Trophoblast cell (in vitro differentiated cells and primary cell): ENCODE data around the gene RAP2A.

Experiments used
- DNase-seq, 2 donors: peaks; one replicate each; pipeline ENCODE4 v3.0.0-alpha.2; 2016
- H2AFZ ChIP-seq: 2 replicates; pipeline ENCODE4 v1.6.1; 2013; ENCODE audit warnings: low read length, moderate library complexity, mild to moderate bottlenecking; ENCODE audit not compliant: insufficient read depth, poor library complexity
- H2AK5ac ChIP-seq: 2 replicates; pipeline ENCODE4 v1.6.1; 2013; ENCODE audit warnings: mild to moderate bottlenecking, low read length
- H2BK120ac ChIP-seq: 2 replicates; pipeline ENCODE4 v1.6.1; 2013; ENCODE audit warnings: low read length, mild to moderate bottlenecking, moderate library complexity; ENCODE audit not compliant: insufficient read depth, poor library complexity
- H2BK12ac ChIP-seq: 2 replicates; pipeline ENCODE4 v1.6.1; 2013; ENCODE audit warnings: mild to moderate bottlenecking, low read length, moderate library complexity
- H2BK5ac ChIP-seq: 2 replicates; pipeline ENCODE4 v1.6.1; 2013; ENCODE audit warnings: low read length, low read depth, moderate library complexity, mild to moderate bottlenecking; ENCODE audit not compliant: poor library complexity
- H3K14ac ChIP-seq: 2 replicates; pipeline ENCODE4 v1.6.1; 2013; ENCODE audit warnings: mild to moderate bottlenecking, low read length
- H3K18ac ChIP-seq: 2 replicates; pipeline ENCODE4 v1.6.1; 2013; ENCODE audit warnings: mild to moderate bottlenecking, low read length
- H3K23ac ChIP-seq: 2 replicates; pipeline ENCODE4 v1.6.1; 2013; ENCODE audit warnings: low read length
- H3K27ac ChIP-seq: 2 replicates; pipeline ENCODE4 v1.5.1; 2013; ENCODE audit warnings: low read depth, mild to moderate bottlenecking, inconsistent platforms, low read length, moderate library complexity
- H3K27me3 ChIP-seq: 2 replicates; pipeline ENCODE4 v1.6.1; 2013; ENCODE audit warnings: inconsistent platforms, mild to moderate bottlenecking, low read length, moderate library complexity; ENCODE audit not compliant: insufficient read depth
- H3K36me3 ChIP-seq, 2 experiments: 1 replicate in 1 of 2; 2 replicates in 1 of 2; pipeline ENCODE4 v1.6.1; 2013; ENCODE audit warnings: low read length in 2 of 2, mild to moderate bottlenecking in 2 of 2, moderate library complexity in 1 of 2; ENCODE audit not compliant: insufficient read depth in 2 of 2, control insufficient read depth in 1 of 2
- H3K4ac ChIP-seq: 2 replicates; pipeline ENCODE4 v1.6.1; 2013; ENCODE audit warnings: low read depth, mild to moderate bottlenecking, low read length, moderate library complexity
- H3K4me1 ChIP-seq, 2 experiments: 1 replicate in 1 of 2; 2 replicates in 1 of 2; pipeline ENCODE4 v1.6.1; 2013; ENCODE audit warnings: low read length in 2 of 2, mild to moderate bottlenecking in 2 of 2, moderate library complexity in 1 of 2; ENCODE audit not compliant: insufficient read depth in 2 of 2, control insufficient read depth in 1 of 2
- H3K4me2 ChIP-seq: 2 replicates; pipeline ENCODE4 v1.6.1; 2013; ENCODE audit warnings: inconsistent platforms, mild to moderate bottlenecking, low read length, moderate library complexity
- H3K4me3 ChIP-seq: 2 replicates; pipeline ENCODE4 v1.5.1; 2013; ENCODE audit warnings: mild to moderate bottlenecking, low read depth, low read length, inconsistent platforms
- H3K79me1 ChIP-seq: one replicate; pipeline ENCODE4 v1.6.1; 2013; ENCODE audit warnings: low read length
- H3K79me2 ChIP-seq: 2 replicates; pipeline ENCODE4 v1.6.1; 2013; ENCODE audit warnings: low read length, mild to moderate bottlenecking; ENCODE audit not compliant: control insufficient read depth, insufficient read depth, poor library complexity
- H3K9ac ChIP-seq: 2 replicates; pipeline ENCODE4 v1.6.1; 2013; ENCODE audit warnings: mild to moderate bottlenecking, low read length
- H3K9me3 ChIP-seq: 2 replicates; pipeline ENCODE4 v1.6.1; 2013; ENCODE audit warnings: low read depth, mild to moderate bottlenecking, control low read depth, inconsistent platforms, low read length; ENCODE audit not compliant: insufficient read depth
- H4K12ac ChIP-seq: 2 replicates; pipeline ENCODE4 v1.6.1; 2013; ENCODE audit warnings: low read depth, mild to moderate bottlenecking, low read length, moderate library complexity
- H4K8ac ChIP-seq: 2 replicates; pipeline ENCODE4 v1.6.1; 2013; ENCODE audit warnings: low read depth, mild to moderate bottlenecking, low read length, moderate library complexity
- H4K91ac ChIP-seq: one replicate; pipeline ENCODE4 v1.6.1; 2013; ENCODE audit warnings: low read depth, mild to moderate bottlenecking, low read length, moderate library complexity
- WGBS: extraction: QIAGEN DNeasy Blood & Tissue Kit; methylation state at CpG from one replicate; pipeline ENCODE4 v1.1.7; 2013; ENCODE audit warnings: missing lambda C conversion rate; ENCODE audit not compliant: insufficient read length, insufficient coverage; ENCODE audit errors: extremely low coverage; 5-methylcytosine and 5-hydroxymethylcytosine counted together

Gene RAP2A

GRCh38 chr13:97408938-97409337 is 25.0 kb upstream of the RAP2A start:
- Histone ChIP-seq H2BK5ac (no peak overlapping the region), H2BK12ac (no peak overlapping the region), H4K12ac (no peak overlapping the region), H2AK5ac (no peak overlapping the region), H3K36me3 (no peaks in the 10 kb centered on the region), H3K79me2 (no peaks in the 10 kb centered on the region), H3K4me3 (no peak overlapping the region), H2AFZ (no peak overlapping the region), H3K27ac (no peak overlapping the region), H3K18ac (no peak overlapping the region), H3K4me1 (no peaks in the 10 kb centered on the region), H3K4ac (no peak overlapping the region), H3K4me2 (no peak overlapping the region), H3K9ac (no peak overlapping the region), H3K27me3 (no peaks in the 10 kb centered on the region), H4K8ac (no peak overlapping the region), H2BK120ac (no peak overlapping the region), H4K91ac (no peak overlapping the region), H3K9me3 (no peaks in the 10 kb centered on the region), H3K23ac (no peak overlapping the region), H3K79me1 (no peaks in the 10 kb centered on the region), H3K14ac (no peak overlapping the region)
- no CpG with 5 or more reads among the region's 2 CpGs for WGBS
- DNase-seq = no peak

GRCh38 chr13:97411984-97412383 is 22.0 kb upstream of the RAP2A start:
- H4K12ac ChIP-seq = no peak overlapping the region
- no peak overlapping the region for H2BK12ac ChIP-seq
- H3K4me2 ChIP-seq = no peak overlapping the region
- H3K23ac ChIP-seq = no peak overlapping the region
- no peak overlapping the region for H2BK120ac ChIP-seq
- H3K27ac ChIP-seq = no peak overlapping the region
- no peak overlapping the region for H3K14ac ChIP-seq
- H4K91ac ChIP-seq = no peak overlapping the region
- no peak overlapping the region for H2AK5ac ChIP-seq
- no peaks in the 10 kb centered on the region for H3K36me3 ChIP-seq
- no CpG with 5 or more reads among the region's 6 CpGs for WGBS
- H3K27me3 ChIP-seq = no peaks in the 10 kb centered on the region
- H3K4ac ChIP-seq = no peak overlapping the region
- H3K4me3 ChIP-seq = no peak overlapping the region
- H3K79me2 ChIP-seq = no peaks in the 10 kb centered on the region
- H3K9ac ChIP-seq = no peak overlapping the region
- no peak overlapping the region for H4K8ac ChIP-seq
- H2BK5ac ChIP-seq = no peak overlapping the region
- peak; percentile 12 to 73 for DNase-seq
- H3K4me1 ChIP-seq = no peaks in the 10 kb centered on the region
- H3K79me1 ChIP-seq = no peaks in the 10 kb centered on the region
- no peaks in the 10 kb centered on the region for H3K9me3 ChIP-seq
- H2AFZ ChIP-seq = no peak overlapping the region
- no peak overlapping the region for H3K18ac ChIP-seq

- WGBS = no CpG with 5 or more reads among the region's 1 CpG
- Histone ChIP-seq H3K9ac (no peak overlapping the region), H3K27me3 (no peaks in the 10 kb centered on the region)
Observed at GRCh38 chr13:97413694-97414093, 20.3 kb upstream of the RAP2A start.

GRCh38 chr13:97414392-97414791 is 19.6 kb upstream of the RAP2A start:
- H2AK5ac ChIP-seq = no peak overlapping the region
- H2BK5ac ChIP-seq = no peak overlapping the region
- H4K8ac ChIP-seq = no peak overlapping the region
- H3K9me3 ChIP-seq = no peaks in the 10 kb centered on the region
- H4K91ac ChIP-seq = no peak overlapping the region
- H3K4me1 ChIP-seq = no peaks in the 10 kb centered on the region
- H3K9ac ChIP-seq = no peak overlapping the region
- H3K79me2 ChIP-seq = no peaks in the 10 kb centered on the region
- no peak overlapping the region for H3K18ac ChIP-seq
- no peak for DNase-seq
- no CpG with 5 or more reads among the region's 4 CpGs for WGBS
- H2BK12ac ChIP-seq = no peak overlapping the region
- H3K27ac ChIP-seq = no peak overlapping the region
- H2BK120ac ChIP-seq = no peak overlapping the region
- no peaks in the 10 kb centered on the region for H3K36me3 ChIP-seq
- H3K4me2 ChIP-seq = no peak overlapping the region
- H3K27me3 ChIP-seq = no peaks in the 10 kb centered on the region
- H3K14ac ChIP-seq = no peak overlapping the region
- H4K12ac ChIP-seq = no peak overlapping the region
- no peak overlapping the region for H3K4ac ChIP-seq
- H3K79me1 ChIP-seq = no peaks in the 10 kb centered on the region
- H3K4me3 ChIP-seq = no peak overlapping the region
- H2AFZ ChIP-seq = no peak overlapping the region
- H3K23ac ChIP-seq = no peak overlapping the region

More at GRCh38 chr13:97413694-97414093, 20.3 kb upstream of the RAP2A start:
- H3K4me2 ChIP-seq = no peak overlapping the region
- no peak overlapping the region for H2BK120ac ChIP-seq
- H3K9me3 ChIP-seq = no peaks in the 10 kb centered on the region
- H2BK5ac ChIP-seq = no peak overlapping the region
- no peaks in the 10 kb centered on the region for H3K79me1 ChIP-seq
- H4K12ac ChIP-seq = no peak overlapping the region
- no peak overlapping the region for H3K4ac ChIP-seq
- H3K18ac ChIP-seq = no peak overlapping the region
- H3K23ac ChIP-seq = no peak overlapping the region
- H4K91ac ChIP-seq = no peak overlapping the region
- DNase-seq = no peak
- H3K14ac ChIP-seq = no peak overlapping the region
- no peak overlapping the region for H2AFZ ChIP-seq
- H3K79me2 ChIP-seq = no peaks in the 10 kb centered on the region
- no peak overlapping the region for H2AK5ac ChIP-seq
- H3K4me3 ChIP-seq = no peak overlapping the region
- no peak overlapping the region for H2BK12ac ChIP-seq
- no peak overlapping the region for H4K8ac ChIP-seq
- no peaks in the 10 kb centered on the region for H3K36me3 ChIP-seq
- no peak overlapping the region for H3K27ac ChIP-seq
- no peaks in the 10 kb centered on the region for H3K4me1 ChIP-seq
